Colonic mucosa (tissue), 4 donors: Measurements from ENCODE around the gene SSMEM1. TPM values are rescaled to one million over a fixed set of nuclear protein-coding genes. Genes with fewer than 3 reads are reported as not detected.
"Not testable (repeated sequence)": the region's sequence is repeated elsewhere in the genome, so short reads cannot be mapped to it uniquely, and the experiment has no call there.

ENCODE experiments used
- DNase-seq: peaks from one replicate; pipeline ENCODE4 v3.0.0-alpha.2; 2020
- H3K27ac ChIP-seq: fragments of 200-600 bp; one replicate; pipeline ENCODE4 v1.8.0; 2021
- H3K27me3 ChIP-seq: fragments of 200-600 bp; one replicate; pipeline ENCODE4 v1.8.0; 2021
- H3K36me3 ChIP-seq: fragments of 200-600 bp; one replicate; pipeline ENCODE4 v1.8.0; 2021
- H3K4me1 ChIP-seq: fragments of 200-600 bp; one replicate; pipeline ENCODE4 v1.8.0; 2021; ENCODE audit warnings: mild to moderate bottlenecking
- H3K4me3 ChIP-seq: fragments of 200-600 bp; one replicate; pipeline ENCODE4 v1.8.0; 2021
- H3K9ac ChIP-seq, 2 donors: one replicate each; pipeline ENCODE4 v1.7.0; 2013; ENCODE audit warnings: control low read depth in 2 of 2, low read depth in 2 of 2, low read length in 2 of 2
- H3K9me3 ChIP-seq: fragments of 200-600 bp; one replicate; pipeline ENCODE4 v1.8.0; 2021
- intact Hi-C: fragments of 100-400 bp; cut with DNase I; formaldehyde crosslinking; loops from one replicate; pipeline ENCODE4 v1.14.1; 2022
- total RNA-seq, 2 donors: library from RNA; stranded (reverse); fragmentation: NEBNext Ultra II Directional in 1 of 2; extraction: Animal tissue kit (Norgen Biotek cat#: 25700) in 1 of 2; gene quantifications; one replicate each; pipeline ENCODE4 v1.2.1, GENCODE V29; 2021
- TF ChIP-seq, protein P1 (sequence below): fragments of 200-600 bp; IDR thresholded peaks from one replicate; pipeline ENCODE4 v1.8.0; 2022; ENCODE audit warnings: antibody characterized with exemption, mild to moderate bottlenecking
- donor health status: healthy.
- donor health status: DM: no; HTN: no; CAD: no.
- donor health status: DM: no; HTN: no; CAD: no.

SSMEM1 gene
- total RNA-seq, 2 donors from 2014 or later: not detected

DNA sequence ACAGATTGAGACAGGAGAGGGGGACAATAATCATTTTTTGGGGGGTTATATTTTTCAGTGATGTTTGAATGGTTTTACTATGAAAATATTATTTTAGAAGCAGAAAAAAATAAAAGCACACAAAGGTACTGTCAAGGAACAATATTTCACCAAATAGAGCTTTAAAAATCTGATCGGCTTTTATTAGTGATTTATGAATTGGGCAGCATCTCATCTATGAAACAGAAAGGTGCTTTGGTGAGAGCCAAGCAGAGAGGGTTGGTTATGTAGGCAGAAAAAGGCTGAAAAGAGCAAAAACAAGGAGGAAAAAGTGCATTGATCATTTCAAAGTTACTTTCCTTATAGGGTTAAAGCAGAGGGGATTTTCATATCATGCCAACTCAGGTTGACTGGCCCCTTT lies 32.6 kb downstream of the SSMEM1 start:
- Histone ChIP-seq H3K4me3 (no peak overlapping the region), H3K4me1 (no peaks in the 10 kb centered on the region), H3K27me3 (no peaks in the 10 kb centered on the region), H3K9ac (no peak overlapping the region), H3K36me3 (no peaks in the 10 kb centered on the region), H3K9me3 (no peaks in the 10 kb centered on the region), H3K27ac (no peak overlapping the region)
- intact Hi-C loops: loop anchor here (5.0 kb wide), 1 partner anchor 322 kb away; no protein-coding TSS in a partner anchor
- TF ChIP-seq, protein P1, sequence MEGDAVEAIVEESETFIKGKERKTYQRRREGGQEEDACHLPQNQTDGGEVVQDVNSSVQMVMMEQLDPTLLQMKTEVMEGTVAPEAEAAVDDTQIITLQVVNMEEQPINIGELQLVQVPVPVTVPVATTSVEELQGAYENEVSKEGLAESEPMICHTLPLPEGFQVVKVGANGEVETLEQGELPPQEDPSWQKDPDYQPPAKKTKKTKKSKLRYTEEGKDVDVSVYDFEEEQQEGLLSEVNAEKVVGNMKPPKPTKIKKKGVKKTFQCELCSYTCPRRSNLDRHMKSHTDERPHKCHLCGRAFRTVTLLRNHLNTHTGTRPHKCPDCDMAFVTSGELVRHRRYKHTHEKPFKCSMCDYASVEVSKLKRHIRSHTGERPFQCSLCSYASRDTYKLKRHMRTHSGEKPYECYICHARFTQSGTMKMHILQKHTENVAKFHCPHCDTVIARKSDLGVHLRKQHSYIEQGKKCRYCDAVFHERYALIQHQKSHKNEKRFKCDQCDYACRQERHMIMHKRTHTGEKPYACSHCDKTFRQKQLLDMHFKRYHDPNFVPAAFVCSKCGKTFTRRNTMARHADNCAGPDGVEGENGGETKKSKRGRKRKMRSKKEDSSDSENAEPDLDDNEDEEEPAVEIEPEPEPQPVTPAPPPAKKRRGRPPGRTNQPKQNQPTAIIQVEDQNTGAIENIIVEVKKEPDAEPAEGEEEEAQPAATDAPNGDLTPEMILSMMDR: no peak
- DNase-seq: no peak

DNA sequence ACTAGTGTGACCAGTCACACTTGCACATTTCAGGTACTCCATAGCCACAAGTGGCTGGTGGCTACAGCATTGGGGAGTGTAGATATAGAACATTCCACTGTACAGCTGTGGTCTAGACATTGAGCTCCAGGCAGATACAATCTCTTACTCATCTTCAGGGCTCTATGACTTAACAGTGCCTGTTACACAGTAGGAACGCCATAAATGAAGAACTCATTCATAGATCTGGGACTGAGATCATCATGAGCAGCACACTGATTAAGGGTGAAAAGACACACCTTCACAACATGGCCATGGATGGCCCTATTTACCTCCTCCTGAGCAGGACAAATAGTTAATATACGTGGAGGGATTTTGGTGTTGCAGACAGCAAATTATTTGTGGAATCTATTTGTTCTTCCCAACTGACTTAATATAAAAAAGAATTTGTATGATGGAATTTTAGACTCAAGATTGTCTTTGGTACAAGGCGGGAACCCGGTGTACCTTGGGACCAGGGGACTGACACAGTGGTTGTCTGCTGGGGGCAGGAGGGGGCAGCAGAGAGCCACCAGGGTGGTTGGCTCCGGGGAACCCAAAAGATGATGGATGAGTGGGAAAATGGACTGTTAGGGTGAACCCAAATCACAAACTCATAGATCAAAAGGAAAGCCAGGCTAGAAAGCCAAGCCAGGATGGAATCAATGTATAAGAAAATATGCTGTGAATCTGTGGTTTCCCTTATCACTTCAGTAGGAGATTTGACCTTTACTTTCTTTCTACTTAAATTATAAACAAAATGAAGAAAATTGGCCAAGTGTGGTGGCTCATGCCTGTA lies 34.7 kb downstream of the SSMEM1 start:
- intact Hi-C loops: loop anchor here (5.0 kb wide), 1 partner anchor 320 kb away; no protein-coding TSS in a partner anchor

DNA sequence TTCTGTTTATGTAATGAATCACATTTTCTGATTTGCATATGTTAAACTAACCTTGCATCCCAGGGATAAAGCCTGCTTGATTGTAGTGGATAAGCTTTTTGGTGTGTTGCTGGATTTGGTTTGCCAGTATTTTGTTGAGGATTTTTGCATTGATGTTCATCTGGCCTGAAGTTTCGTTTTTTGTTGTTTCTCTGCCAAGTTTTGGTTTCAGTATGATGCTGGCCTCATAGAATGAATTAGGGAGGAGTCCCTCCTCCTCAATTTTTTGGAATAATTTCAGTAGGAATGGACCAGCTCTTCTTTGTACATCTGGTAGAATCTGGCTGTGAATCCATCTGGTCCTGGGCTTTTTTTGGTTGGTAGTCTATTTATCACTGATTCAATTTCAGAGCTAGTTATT lies 35.8 kb downstream of the SSMEM1 start:
- H3K4me1 ChIP-seq, H3K27ac ChIP-seq, H3K4me3 ChIP-seq, H3K36me3 ChIP-seq, H3K9me3 ChIP-seq, H3K27me3 ChIP-seq, H3K9ac ChIP-seq, DNase-seq: not testable (repeated sequence)
- intact Hi-C loops: loop anchor here (5.0 kb wide), 1 partner anchor 319 kb away; no protein-coding TSS in a partner anchor

More for the DNA sequence above, 34.7 kb downstream of the SSMEM1 start:
- DNase-seq: peak; percentile 60
- no peaks in the 10 kb centered on the region for H3K4me1 ChIP-seq
- no peak overlapping the region for H3K9ac ChIP-seq
- H3K4me3 ChIP-seq: no peak overlapping the region
- TF ChIP-seq, protein P1: peak; percentile 82
- H3K27me3 ChIP-seq: no peaks in the 10 kb centered on the region
- no peaks in the 10 kb centered on the region for H3K36me3 ChIP-seq
- H3K9me3 ChIP-seq: no peaks in the 10 kb centered on the region
- H3K27ac ChIP-seq: no peak overlapping the region

DNA sequence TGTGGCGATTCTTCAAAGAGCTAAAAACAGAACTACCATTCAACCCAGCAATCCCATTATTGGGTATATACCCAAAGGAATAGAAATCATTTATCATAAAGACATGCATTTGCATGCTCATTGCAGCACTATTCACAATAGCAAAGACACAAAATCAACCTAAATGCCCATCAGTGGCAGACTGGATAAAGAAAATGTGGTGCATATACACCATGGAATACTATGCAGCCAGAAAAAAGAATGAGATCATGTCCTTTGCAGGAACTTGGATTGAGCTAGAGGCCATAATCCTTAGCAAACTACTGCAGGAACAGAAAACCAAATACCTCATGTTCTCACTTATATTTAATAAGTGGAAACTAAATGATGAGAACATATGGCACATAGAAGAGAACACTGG lies 38.8 kb downstream of the SSMEM1 start:
- H3K9me3 ChIP-seq, DNase-seq, intact Hi-C loops, H3K27me3 ChIP-seq, H3K27ac ChIP-seq, H3K4me1 ChIP-seq, H3K9ac ChIP-seq, H3K4me3 ChIP-seq, H3K36me3 ChIP-seq: not testable (repeated sequence)

DNA sequence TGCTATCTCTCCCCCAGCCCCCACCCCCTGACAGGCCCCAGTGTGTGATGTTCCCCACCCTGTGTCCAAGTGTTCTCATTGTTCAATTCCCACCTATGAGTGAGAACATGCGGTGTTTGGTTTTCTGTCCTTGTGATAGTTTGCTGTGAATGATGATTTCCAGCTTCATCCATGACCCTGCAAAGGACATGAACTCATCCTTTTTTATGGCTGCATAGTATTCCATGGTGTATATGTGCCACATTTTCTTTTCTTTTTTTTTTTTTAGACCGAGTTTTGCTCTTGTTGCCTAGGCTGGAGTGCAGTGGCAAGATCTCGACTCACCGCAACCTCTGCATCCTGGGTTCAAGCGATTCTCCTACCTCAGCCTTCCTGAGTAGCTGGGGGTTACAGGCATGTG lies 41.2 kb downstream of the SSMEM1 start:
- H3K4me3 ChIP-seq, H3K27ac ChIP-seq, H3K27me3 ChIP-seq, H3K36me3 ChIP-seq, H3K9ac ChIP-seq, H3K9me3 ChIP-seq, DNase-seq, H3K4me1 ChIP-seq, intact Hi-C loops: not testable (repeated sequence)

DNA sequence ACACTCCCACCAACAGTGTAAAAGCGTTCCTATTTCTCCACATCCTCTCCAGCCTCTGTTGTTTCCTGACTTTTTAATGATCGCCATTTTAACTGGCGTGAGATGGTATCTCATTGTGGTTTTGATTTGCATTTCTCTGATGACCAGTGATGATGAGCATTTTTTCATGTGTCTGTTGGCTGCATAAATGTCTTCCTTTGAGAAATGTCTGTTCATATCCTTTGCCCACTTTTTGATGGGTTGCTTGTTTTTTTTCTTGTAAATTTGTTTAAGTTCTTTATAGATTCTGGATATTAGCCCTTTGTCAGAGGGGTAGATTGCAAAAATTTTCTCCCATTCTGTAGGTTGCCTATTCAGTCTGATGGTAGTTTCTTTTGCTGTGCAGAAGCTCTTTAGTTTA lies 42.0 kb downstream of the SSMEM1 start:
- H3K27me3 ChIP-seq, H3K9ac ChIP-seq, H3K4me3 ChIP-seq, H3K27ac ChIP-seq, H3K36me3 ChIP-seq, H3K4me1 ChIP-seq, H3K9me3 ChIP-seq, intact Hi-C loops, DNase-seq: not testable (repeated sequence)

DNA sequence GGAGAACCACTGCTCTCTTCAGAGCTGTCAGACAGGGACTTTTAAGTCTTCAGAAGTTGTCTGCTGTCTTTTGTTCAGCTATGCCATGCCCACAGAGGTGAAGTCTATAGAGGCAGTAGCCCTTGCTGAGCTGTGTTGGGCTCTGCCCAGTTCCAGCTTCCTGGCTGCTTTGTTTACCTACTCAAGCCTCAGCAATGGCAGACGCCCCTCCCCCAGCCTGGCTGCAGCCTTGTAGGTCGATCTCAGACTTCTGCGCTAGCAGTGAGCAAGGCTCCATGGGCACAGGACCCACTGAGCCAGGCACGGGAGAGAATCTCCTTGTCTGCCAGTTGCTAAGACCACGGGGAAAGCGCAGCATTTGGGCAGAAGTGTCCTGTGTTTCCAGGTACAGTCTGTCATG lies 46.9 kb downstream of the SSMEM1 start:
- TF ChIP-seq, protein P1: no peak
- H3K4me1 ChIP-seq: no peaks in the 10 kb centered on the region
- intact Hi-C loops: no loop called here
- H3K27me3 ChIP-seq: no peaks in the 10 kb centered on the region
- H3K4me3 ChIP-seq: no peak overlapping the region
- no peak overlapping the region for H3K9ac ChIP-seq
- H3K36me3 ChIP-seq: no peaks in the 10 kb centered on the region
- no peak overlapping the region for H3K27ac ChIP-seq
- no peak for DNase-seq
- H3K9me3 ChIP-seq: no peaks in the 10 kb centered on the region
